Stimulated activated naive B cell treated with anti-CD40 and anti-IgM and Interleukin-4, amounts not matched to agents 10 μg/mL and 1 μg/mL and 100 μg/mL, for 72 hours (primary cell): ENCODE measurements around the gene ADAM15.
A peak's percentile ranks its signal among the peaks of the same experiment; 100 is the strongest.

Experiments
- ATAC-seq, 2 donors: fragments of 150-1000 bp; cut with Tn5 transposase; replicated peaks; 2 replicates each; pipeline ENCODE4 v1.10.0; 2021; ENCODE audit warnings: moderate library complexity in 1 of 2
- DNase-seq: peaks from one replicate; pipeline ENCODE4 v3.0.0; 2021
- H3K27ac Mint-ChIP-seq: one replicate; pipeline ENCODE4 v1.8.0; 2022; ENCODE audit warnings: mild to moderate bottlenecking, mixed read lengths
- H3K27me3 Mint-ChIP-seq, 2 donors: one replicate each; pipeline ENCODE4 v1.8.0; 2022; ENCODE audit warnings: mixed read lengths in 2 of 2
- H3K36me3 Mint-ChIP-seq, 2 donors: one replicate each; pipeline ENCODE4 v1.8.0; 2022; ENCODE audit warnings: mixed read lengths in 2 of 2, mild to moderate bottlenecking in 1 of 2
- H3K4me1 Mint-ChIP-seq, 2 donors: one replicate each; pipeline ENCODE4 v1.8.0; 2022; ENCODE audit warnings: mixed read lengths in 2 of 2, mild to moderate bottlenecking in 1 of 2
- H3K4me3 Mint-ChIP-seq, 2 donors: one replicate each; pipeline ENCODE4 v1.8.0; 2022; ENCODE audit warnings: mild to moderate bottlenecking in 2 of 2, mixed read lengths in 2 of 2, moderate library complexity in 1 of 2
- H3K9me3 Mint-ChIP-seq, 2 donors: one replicate each; pipeline ENCODE4 v1.8.0; 2022; ENCODE audit warnings: mixed read lengths in 2 of 2, mild to moderate bottlenecking in 1 of 2

The ADAM15 gene

DNA sequence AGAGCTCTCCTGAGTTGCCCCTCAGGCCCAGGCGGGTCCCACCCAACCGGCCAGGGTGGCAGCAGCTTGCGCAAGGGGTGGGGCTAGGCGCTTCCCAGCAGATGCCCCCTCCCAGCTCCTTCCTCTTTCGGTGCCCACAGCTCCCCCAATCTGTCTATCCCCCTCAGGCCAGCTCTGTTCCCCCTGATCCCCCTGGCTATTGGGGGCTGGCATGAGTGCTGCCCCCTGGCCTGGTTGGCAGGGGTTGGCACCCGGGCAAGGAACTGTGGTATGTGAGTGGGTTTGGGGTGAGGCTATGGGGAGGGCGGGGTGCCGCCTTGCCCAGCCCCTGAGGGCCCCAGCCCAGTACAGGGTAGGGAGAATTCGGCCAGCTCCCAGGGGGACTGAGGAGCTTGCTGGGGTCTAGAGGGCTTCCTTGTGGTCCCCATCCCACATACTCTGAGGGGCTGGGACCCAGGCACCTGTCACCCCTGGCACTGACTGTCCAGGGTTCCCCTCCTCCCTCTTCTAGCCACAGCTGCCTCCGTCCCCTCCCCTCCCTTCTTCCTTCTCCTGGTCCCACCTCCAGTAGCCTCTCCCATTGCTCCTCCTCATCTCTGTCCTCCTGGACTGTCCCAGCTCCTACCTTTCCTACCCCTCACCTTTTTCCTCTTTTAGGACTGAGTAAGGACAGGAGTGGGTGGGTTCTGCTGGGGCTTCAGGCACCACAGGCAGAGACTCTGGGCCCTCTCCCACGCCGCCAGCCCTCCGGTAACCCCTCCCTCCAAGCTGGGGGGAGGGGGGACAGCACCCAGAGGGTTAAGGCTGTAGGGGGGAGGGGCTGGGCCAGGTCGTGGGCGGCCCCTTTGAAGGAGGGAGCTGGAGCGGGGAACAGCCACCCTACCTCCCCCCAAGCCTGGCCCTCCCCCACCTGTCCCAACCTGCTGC, 42.8 kb upstream of the ADAM15 start:
- H3K36me3 Mint-ChIP-seq, result peaks cover 11 to 40% of the 10 kb centered on the region in 2 donors
- H3K4me1 Mint-ChIP-seq, result peaks cover 68 to 99% of the 10 kb centered on the region in 2 donors
- H3K4me3 Mint-ChIP-seq, result peak overlapping the region; percentile 27 to 54
- peak overlapping the region; percentile 81 for H3K27ac Mint-ChIP-seq
- H3K27me3 Mint-ChIP-seq, result no peaks in the 10 kb centered on the region
- ATAC-seq (no peak), DNase-seq (no peak)
- no peaks in the 10 kb centered on the region for H3K9me3 Mint-ChIP-seq

DNA sequence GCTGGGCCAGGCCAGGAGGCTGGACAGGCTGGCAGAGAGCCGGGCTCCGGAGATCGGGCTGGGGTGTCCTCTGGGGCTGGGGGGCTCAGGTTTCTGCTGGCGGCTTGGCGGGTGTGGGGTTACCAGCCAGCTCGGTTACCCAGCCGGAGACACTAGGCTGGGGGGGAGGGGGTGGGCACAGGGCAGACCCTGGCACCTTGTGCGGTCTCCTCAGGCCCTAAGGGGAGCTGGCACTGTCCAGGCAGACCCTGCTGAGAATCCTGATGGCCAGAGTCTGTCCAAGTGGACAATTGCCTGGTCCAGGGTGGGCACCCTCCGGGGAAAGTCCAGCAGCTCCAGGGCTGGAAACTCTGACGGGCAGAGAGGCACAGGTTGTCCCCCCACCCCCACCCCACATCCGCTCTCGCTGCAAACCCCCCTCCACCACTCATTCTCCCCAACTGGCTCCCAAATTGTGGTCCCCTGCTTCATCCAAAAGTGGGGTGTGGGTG, 41.9 kb upstream of the ADAM15 start:
- peaks cover 70 to 99% of the 10 kb centered on the region in 2 donors for H3K4me1 Mint-ChIP-seq
- no peaks in the 10 kb centered on the region for H3K9me3 Mint-ChIP-seq
- ATAC-seq (no peak), DNase-seq (no peak)
- H3K36me3 Mint-ChIP-seq, result peaks cover 8 to 38% of the 10 kb centered on the region in 2 donors
- H3K27me3 Mint-ChIP-seq, result no peaks in the 10 kb centered on the region
- peak overlapping the region; percentile 54 to 74 for H3K4me3 Mint-ChIP-seq
- H3K27ac Mint-ChIP-seq, result peak overlapping the region; percentile 89

DNA sequence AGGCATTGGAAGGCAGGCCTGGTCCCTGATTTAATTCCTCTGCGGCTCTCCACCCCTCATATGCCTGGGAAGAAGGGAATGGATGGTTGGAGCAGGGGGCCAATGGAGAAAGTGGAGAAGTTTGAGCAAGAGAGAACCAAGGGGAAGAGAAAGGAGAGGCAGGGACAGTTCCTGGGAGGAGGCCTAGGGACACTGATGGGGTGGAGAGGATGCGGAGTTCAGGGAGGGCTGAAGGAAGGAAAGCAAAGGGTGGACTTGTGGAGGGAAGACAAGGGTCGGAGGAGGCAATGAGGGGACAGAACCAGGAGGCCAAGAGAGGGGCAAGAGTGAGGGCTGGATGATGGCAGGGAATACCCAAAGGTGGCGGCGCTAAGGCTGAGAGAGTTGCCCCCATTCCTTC, 41.4 kb upstream of the ADAM15 start:
- Mint-ChIP-seq H3K27me3 (no peaks in the 10 kb centered on the region), H3K36me3 (peaks cover 8 to 38% of the 10 kb centered on the region in 2 donors), H3K27ac (peak overlapping the region; percentile 89), H3K4me3 (peak overlapping the region in 1 of 2 donors; percentile 74), H3K9me3 (no peaks in the 10 kb centered on the region), H3K4me1 (peaks cover 66 to 98% of the 10 kb centered on the region in 2 donors)
- DNase-seq, result no peak
- ATAC-seq, result no peak

DNA sequence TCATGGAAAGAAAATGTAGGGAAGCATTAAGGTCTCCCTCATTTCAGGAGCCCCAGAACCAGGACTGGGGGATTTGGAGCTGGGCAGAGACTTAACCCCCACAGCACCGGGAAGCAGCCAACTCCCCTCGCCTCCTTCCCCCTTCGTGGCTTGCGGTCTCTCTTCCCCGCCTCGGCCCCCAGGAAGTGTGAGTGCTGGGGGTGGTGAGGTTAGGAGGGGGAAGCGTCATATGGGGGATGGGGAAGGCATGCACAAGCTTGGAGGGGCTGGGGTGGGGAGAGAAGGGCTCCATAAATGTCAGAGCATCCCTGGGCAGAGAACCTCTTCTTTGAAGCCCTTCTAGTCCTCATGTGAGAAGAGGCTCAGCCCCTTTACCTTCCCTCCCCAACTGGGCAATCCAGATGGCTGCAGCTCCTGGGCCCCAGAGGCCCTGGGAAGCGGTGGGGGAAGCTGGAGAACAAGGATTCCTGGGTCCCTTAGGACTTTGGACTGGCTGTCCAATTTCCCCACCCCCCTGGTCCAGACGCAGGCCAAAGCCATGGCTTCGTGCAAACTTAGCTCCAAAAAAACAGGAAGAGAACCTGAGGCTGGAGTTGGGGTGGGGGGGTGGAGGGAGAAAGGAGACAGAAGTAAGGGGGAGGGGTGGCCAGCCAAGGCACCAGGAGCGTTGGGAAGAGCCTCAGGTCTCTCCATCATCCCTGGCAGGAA, 40.8 kb upstream of the ADAM15 start:
- peaks cover 10 to 39% of the 10 kb centered on the region in 2 donors for H3K36me3 Mint-ChIP-seq
- H3K27ac Mint-ChIP-seq, result peak overlapping the region; percentile 89
- peaks cover 63 to 94% of the 10 kb centered on the region in 2 donors for H3K4me1 Mint-ChIP-seq
- DNase-seq, result no peak
- H3K27me3 Mint-ChIP-seq, result no peaks in the 10 kb centered on the region
- H3K9me3 Mint-ChIP-seq, result no peaks in the 10 kb centered on the region
- ATAC-seq, result no peak
- no peak overlapping the region for H3K4me3 Mint-ChIP-seq

DNA sequence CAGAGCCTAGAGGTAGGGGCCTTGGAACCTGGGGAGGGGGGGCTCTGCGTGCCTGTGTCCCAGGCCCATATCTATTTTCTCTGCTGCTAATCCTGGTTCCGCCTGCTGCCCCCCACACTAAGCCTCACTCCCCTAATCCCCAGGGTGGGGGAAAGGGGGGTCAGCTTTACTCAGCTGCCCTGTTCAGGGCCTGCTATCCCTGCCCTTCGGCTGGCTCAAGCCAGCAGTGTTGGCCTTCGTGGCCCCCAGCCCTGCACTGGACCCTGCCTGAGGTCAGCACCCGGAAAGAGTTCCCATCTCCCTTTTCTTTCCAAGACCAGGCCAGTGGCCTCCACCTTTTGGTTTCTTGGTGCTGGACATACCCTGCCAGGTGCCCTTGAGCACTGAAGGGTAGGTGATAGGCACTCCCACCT, 40.1 kb upstream of the ADAM15 start:
- Mint-ChIP-seq H3K4me1 (peaks cover 64 to 94% of the 10 kb centered on the region in 2 donors), H3K4me3 (no peak overlapping the region)
- DNase-seq, result no peak

DNA sequence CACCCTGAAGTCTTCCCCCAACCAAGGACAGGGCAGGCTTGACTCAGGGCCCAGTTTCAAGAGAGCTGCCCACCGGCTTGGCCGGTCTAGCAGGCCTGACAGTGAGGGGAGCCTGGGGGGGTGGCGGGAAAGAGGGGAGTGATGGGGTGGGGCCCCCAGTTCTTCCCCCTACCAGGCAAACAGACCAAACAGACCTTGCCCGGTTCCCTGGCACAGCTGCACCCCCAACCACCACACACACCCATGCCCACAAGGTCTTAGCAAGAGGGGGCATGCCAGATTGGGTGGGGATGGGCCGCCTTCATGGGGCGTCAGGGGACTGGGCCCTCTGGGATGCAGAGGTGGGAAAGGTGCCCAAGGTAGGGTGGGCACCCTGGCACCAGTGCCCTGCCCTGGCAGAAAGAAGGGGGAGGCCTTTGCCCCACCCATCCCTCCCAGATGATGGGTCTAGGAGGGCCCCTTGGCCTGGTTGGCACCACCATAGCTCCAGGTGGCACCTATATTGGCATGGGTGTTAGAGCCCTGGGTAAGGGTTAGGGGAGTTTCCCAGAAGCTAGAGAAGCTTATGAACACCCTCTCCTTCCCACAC, 39.6 kb upstream of the ADAM15 start:
- Mint-ChIP-seq H3K4me3 (no peak overlapping the region), H3K27ac (peak overlapping the region; percentile 25), H3K27me3 (no peaks in the 10 kb centered on the region), H3K36me3 (peaks cover 16 to 43% of the 10 kb centered on the region in 2 donors), H3K9me3 (no peaks in the 10 kb centered on the region), H3K4me1 (peaks cover 64 to 94% of the 10 kb centered on the region in 2 donors)
- ATAC-seq, result no peak
- DNase-seq, result no peak

More for the DNA sequence above, 40.1 kb upstream of the ADAM15 start:
- Mint-ChIP-seq H3K9me3 (no peaks in the 10 kb centered on the region), H3K36me3 (peaks cover 16 to 45% of the 10 kb centered on the region in 2 donors), H3K27me3 (no peaks in the 10 kb centered on the region), H3K27ac (peak overlapping the region; percentile 25)
- ATAC-seq, result no peak

DNA sequence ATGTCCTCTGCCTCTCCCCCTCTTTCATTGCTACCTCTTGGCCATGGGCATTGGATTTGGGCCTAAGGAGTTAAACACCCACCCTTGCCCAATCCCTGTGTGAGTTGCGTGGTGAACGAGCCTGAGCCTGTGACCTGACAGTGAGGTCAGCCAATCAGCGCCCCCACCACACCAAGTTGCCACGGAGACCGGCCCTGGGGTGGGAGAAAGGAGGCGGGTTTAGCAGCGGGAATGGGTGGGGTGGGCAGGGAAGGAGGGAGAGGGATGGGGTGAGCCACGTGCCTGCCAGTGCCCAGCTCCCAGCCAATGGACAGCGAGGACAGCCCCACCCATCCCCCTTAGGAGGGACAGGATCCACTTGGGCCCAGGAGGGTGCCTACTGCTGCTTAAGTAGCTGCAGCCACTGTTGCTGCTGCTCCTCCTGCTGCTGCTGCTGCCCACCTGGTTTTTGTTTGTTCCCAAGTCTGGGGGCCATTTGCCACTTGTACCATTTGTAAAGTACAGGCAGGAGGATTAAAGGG, 39.0 kb upstream of the ADAM15 start:
- ATAC-seq, result no peak
- Mint-ChIP-seq H3K4me1 (peaks cover 65 to 94% of the 10 kb centered on the region in 2 donors), H3K27me3 (no peaks in the 10 kb centered on the region), H3K4me3 (no peak overlapping the region), H3K36me3 (peaks cover 16 to 42% of the 10 kb centered on the region in 2 donors), H3K9me3 (no peaks in the 10 kb centered on the region), H3K27ac (peak overlapping the region; percentile 20)
- no peak for DNase-seq

DNA sequence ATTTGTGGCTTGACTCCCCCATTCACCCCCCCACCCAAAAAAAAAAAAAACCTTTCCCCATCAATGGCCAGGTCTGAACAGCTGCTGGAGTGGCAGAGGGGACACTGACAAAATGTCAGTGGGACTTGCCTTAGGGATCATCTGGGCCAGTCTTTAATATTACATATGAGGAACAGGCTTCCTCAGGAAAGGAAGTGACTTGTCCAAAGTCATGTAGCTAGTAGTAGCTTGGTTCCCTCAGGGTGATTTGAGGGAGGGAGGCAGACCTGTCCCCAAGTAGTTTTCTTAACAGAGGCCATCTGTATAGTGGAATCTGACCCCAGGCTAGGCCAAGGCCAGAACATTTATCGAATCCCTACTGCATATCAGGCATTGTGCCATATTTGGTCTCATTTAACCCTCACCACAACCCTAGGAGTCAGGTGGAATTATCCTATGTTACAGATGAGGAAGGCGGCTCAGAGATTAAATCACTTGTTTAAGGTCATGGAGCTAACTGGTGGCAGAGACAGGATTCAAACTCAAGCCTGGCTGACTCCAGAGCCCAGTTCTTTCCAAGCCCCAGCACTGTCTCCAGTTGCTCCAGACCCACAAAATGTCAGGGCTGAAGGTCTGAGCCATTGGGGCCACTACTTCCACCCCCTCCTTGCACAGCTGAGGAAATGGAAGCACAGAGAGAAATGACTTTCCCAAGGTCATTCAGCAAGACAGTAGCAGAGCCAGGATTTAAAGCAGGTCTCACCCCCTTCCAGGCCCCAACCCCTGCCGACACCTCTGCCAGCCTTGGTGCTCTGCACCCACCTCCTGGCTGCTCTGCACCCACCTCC, 38.1 kb upstream of the ADAM15 start:
- Mint-ChIP-seq H3K4me3 (no peak overlapping the region), H3K27me3 (no peaks in the 10 kb centered on the region), H3K27ac (peak overlapping the region; percentile 47), H3K9me3 (no peaks in the 10 kb centered on the region), H3K36me3 (peaks cover 16 to 41% of the 10 kb centered on the region in 2 donors), H3K4me1 (peaks cover 63 to 93% of the 10 kb centered on the region in 2 donors)
- no peak for DNase-seq
- ATAC-seq, result no peak

DNA sequence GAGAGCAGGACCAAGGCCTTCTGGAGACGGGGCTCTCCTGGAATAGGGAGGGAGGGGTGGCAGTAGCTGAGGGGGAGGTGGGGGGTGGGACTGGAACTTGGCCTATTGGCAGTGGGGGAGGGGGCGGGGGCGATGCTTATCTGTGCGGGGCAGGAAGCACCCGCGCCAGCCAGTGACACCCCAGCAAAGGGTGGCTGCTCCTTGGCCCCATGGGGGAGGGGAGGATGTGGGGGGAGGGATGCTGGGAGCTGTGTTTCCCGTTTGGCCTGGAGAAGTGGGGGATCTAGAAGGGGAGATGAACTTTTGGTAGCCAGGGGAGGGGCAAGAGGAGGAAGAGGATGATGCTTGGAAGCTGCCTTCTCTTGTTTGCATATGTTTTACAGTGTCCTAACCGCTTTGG, 37.5 kb upstream of the ADAM15 start:
- peaks cover 59 to 93% of the 10 kb centered on the region in 2 donors for H3K4me1 Mint-ChIP-seq
- no peaks in the 10 kb centered on the region for H3K9me3 Mint-ChIP-seq
- no peaks in the 10 kb centered on the region for H3K27me3 Mint-ChIP-seq
- no peak for DNase-seq
- H3K4me3 Mint-ChIP-seq, result no peak overlapping the region
- peaks cover 16 to 36% of the 10 kb centered on the region in 2 donors for H3K36me3 Mint-ChIP-seq
- no peak for ATAC-seq
- H3K27ac Mint-ChIP-seq, result peak overlapping the region; percentile 56

DNA sequence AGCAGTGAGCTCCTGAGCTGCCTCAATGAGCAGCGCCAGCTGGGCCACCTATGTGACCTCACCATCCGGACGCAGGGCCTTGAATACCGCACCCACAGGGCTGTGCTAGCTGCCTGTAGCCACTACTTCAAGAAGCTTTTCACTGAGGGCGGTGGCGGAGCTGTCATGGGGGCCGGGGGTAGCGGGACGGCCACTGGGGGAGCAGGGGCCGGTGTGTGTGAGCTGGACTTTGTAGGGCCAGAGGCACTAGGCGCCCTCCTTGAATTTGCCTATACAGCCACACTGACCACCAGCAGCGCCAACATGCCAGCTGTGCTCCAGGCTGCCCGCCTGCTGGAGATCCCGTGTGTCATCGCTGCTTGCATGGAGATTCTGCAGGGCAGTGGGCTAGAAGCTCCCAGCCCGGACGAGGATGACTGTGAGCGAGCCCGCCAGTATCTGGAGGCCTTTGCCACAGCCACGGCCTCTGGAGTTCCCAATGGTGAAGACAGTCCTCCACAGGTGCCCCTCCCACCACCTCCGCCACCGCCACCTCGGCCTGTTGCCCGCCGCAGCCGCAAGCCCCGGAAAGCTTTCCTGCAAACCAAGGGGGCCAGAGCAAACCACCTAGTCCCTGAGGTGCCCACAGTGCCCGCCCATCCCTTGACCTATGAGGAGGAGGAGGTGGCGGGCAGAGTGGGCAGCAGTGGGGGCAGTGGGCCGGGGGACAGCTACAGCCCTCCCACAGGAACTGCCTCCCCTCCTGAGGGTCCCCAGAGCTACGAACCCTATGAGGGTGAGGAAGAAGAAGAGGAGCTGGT, 36.2 kb upstream of the ADAM15 start:
- no peak for ATAC-seq
- H3K27me3 Mint-ChIP-seq, result no peaks in the 10 kb centered on the region
- H3K4me1 Mint-ChIP-seq, result peaks cover 58 to 93% of the 10 kb centered on the region in 2 donors
- H3K4me3 Mint-ChIP-seq, result no peak overlapping the region
- H3K27ac Mint-ChIP-seq, result no peak overlapping the region
- H3K9me3 Mint-ChIP-seq, result no peaks in the 10 kb centered on the region
- no peak for DNase-seq
- peaks cover 10 to 34% of the 10 kb centered on the region in 2 donors for H3K36me3 Mint-ChIP-seq

DNA sequence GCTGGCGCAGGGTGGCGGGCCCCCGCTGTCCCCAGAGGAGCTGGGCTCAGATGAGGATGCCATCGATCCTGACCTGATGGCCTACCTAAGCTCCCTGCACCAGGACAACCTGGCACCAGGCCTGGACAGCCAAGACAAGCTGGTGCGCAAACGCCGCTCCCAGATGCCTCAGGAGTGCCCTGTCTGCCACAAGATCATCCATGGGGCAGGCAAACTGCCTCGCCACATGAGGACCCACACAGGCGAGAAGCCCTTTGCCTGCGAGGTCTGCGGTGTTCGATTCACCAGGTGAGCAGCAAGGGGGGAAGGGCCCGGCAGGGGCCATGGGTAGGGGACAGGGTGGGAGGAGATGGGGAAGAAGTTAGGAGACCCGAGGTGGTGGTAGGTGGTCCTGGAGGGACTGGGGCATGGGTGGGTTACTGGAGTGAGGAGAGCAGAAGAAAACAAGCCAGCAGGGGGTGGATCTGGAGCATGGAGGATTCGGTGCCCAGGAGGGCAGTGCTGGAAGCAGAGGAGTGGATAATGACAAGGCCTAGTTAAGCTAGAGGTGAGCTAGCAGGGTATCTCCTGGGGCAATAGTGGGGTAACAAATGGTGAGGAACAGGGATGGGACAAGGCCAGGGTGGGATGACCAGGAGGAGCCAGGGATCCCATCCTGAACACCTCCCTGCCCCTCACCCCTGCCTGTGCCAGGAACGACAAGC, 35.4 kb upstream of the ADAM15 start:
- ATAC-seq (no peak), DNase-seq (no peak)
- Mint-ChIP-seq H3K27ac (peak overlapping the region; percentile 92), H3K9me3 (no peaks in the 10 kb centered on the region), H3K4me3 (peak overlapping the region in 1 of 2 donors; percentile 5), H3K4me1 (peaks cover 54 to 93% of the 10 kb centered on the region in 2 donors), H3K27me3 (no peaks in the 10 kb centered on the region), H3K36me3 (peaks cover 13 to 33% of the 10 kb centered on the region in 2 donors)

DNA sequence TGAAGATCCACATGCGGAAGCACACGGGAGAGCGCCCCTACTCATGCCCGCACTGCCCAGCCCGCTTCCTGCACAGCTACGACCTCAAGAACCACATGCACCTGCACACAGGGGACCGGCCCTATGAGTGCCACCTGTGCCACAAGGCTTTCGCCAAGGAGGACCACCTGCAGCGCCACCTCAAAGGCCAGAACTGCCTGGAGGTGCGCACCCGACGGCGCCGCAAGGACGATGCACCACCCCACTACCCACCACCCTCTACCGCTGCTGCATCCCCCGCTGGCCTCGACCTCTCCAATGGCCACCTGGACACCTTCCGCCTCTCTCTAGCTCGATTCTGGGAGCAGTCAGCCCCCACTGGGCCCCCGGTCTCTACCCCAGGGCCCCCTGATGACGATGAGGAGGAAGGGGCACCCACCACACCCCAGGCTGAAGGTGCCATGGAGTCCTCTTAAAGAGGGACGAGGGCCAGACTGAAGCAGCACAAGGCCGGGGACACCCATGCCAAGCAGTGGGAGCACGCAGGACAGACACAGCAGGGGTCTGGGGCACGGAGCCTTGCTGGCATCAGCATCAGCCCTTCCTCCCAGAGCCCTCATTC, 34.8 kb upstream of the ADAM15 start:
- Mint-ChIP-seq H3K27ac (peak overlapping the region; percentile 96), H3K9me3 (no peaks in the 10 kb centered on the region), H3K36me3 (peaks cover 13 to 29% of the 10 kb centered on the region in 2 donors), H3K27me3 (no peaks in the 10 kb centered on the region), H3K4me1 (peaks cover 50 to 93% of the 10 kb centered on the region in 2 donors), H3K4me3 (peak overlapping the region in 1 of 2 donors; percentile 17)
- ATAC-seq, result peak; percentile 46 to 50
- DNase-seq, result peak; percentile 40
